GM12891 (cell line): ENCODE measurements around the gene SIPA1L3.

ENCODE experiments used
- PAX5 ChIP-seq: IDR thresholded peaks from 2 replicates; pipeline ENCODE4 v1.6.1; 2011; ENCODE audit warnings: low read length, moderate library complexity, mild to moderate bottlenecking; ENCODE audit not compliant: insufficient read depth, severe bottlenecking
- POLR2A ChIP-seq: IDR thresholded peaks from 2 replicates; pipeline ENCODE4 v1.6.1; 2011; ENCODE audit warnings: low read depth, low read length, control low read depth
- POLR2AphosphoS5 ChIP-seq: IDR thresholded peaks from 2 replicates; pipeline ENCODE4 v1.6.1; 2011; ENCODE audit warnings: low read depth, low read length, control low read depth
- SPI1 ChIP-seq: IDR thresholded peaks from 2 replicates; pipeline ENCODE4 v1.6.1; 2011; ENCODE audit warnings: low read depth, low read length, control low read depth
- TAF1 ChIP-seq: IDR thresholded peaks from 2 replicates; pipeline ENCODE4 v1.6.1; 2011; ENCODE audit warnings: low read depth, low read length, control low read depth

DNA sequence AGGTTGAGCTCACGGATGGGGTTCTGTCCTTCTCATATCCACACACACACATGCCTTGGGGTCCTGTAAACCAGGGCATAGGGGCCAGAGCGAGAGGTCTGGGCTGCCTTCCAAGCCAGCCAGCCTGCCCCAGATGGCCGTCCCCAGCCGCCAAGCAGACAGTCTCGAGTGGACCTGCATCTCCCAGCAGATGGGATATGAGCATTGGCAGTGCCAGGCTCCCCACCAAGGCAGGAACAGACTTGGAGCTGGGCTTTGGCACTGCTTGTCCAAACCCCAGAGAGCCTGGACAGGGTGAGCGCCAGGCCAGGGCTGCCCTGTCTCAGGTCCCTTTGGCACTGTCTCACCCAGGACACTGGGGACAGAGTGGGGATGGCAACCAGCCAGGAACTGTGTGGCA, 186.6 kb downstream of the SIPA1L3 start:
- TF ChIP-seq POLR2A = no peak
- no peak for TF ChIP-seq POLR2AphosphoS5
- TF ChIP-seq TAF1 = no peak
- no peak for TF ChIP-seq SPI1
- no peak for TF ChIP-seq PAX5
